K562 (cell line): ENCODE measurements around the gene VSIG10L.

Source experiments
- BRF2 ChIP-seq: IDR thresholded peaks from 3 replicates; pipeline ENCODE4 v1.6.1; 2011; ENCODE audit warnings: borderline replicate concordance, mild to moderate bottlenecking; ENCODE audit not compliant: insufficient read length, insufficient read depth
- E2F4 ChIP-seq: sonication (generic); formaldehyde crosslinking; IDR thresholded peaks from 2 replicates; pipeline ENCODE4 v1.8.0; 2022; ENCODE audit warnings: mild to moderate bottlenecking, low read depth, missing genetic modification reagents
- HDAC2 ChIP-seq: fragments of 450-650 bp; IDR thresholded peaks from 2 replicates; pipeline ENCODE4 v1.6.1; 2016; ENCODE audit warnings: mild to moderate bottlenecking
- JUND ChIP-seq, 2 experiments: IDR thresholded peaks; 2 replicates in 1 of 2; 3 replicates in 1 of 2; pipeline ENCODE4 v1.6.1; 2011; ENCODE audit warnings: borderline replicate concordance in 2 of 2, low read depth in 2 of 2, low read length in 2 of 2, improper control_type of control experiment in 1 of 2, missing biosample characterization in 1 of 2, missing genetic modification characterization in 1 of 2, missing genetic modification reagents in 1 of 2
- NBN ChIP-seq: fragments of 450-650 bp; IDR thresholded peaks from 2 replicates; pipeline ENCODE4 v1.6.1; 2016; ENCODE audit warnings: low read depth, mild to moderate bottlenecking
- PCBP1 ChIP-seq: fragments of 200-400 bp; formaldehyde crosslinking; IDR thresholded peaks from 2 replicates; pipeline ENCODE4 v1.6.1; 2018; ENCODE audit warnings: mild to moderate bottlenecking, low read depth, low read length; ENCODE audit not compliant: poor library complexity, severe bottlenecking
- RERE ChIP-seq: sonication (generic); formaldehyde crosslinking; IDR thresholded peaks from 2 replicates; pipeline ENCODE4 v1.8.0; 2023; ENCODE audit warnings: missing genetic modification reagents, mild to moderate bottlenecking, borderline replicate concordance
- TBP ChIP-seq: optimal IDR thresholded peaks from 2 replicates; pipeline ENCODE3; 2011; ENCODE audit warnings: low read depth, low read length, improper control_type of control experiment
- USF1 ChIP-seq: sonication (generic); formaldehyde crosslinking; IDR thresholded peaks from 2 replicates; pipeline ENCODE4 v1.9.0; 2022; ENCODE audit warnings: mild to moderate bottlenecking, missing genetic modification reagents
- ZNF23 ChIP-seq: fragments of 250-450 bp; sonication (Bioruptor Pico); IDR thresholded peaks from 2 replicates; pipeline ENCODE4 v1.4.0; 2020; ENCODE audit warnings: mild to moderate bottlenecking
- ZNF639 ChIP-seq, 2 experiments: fragments of 200-800 bp in 1 of 2; sonication (Bioruptor generic) in 1 of 2; sonication (generic) in 1 of 2; formaldehyde crosslinking in 1 of 2; IDR thresholded peaks in 1 of 2; conservative IDR thresholded peaks in 1 of 2; 2 replicates each; pipeline versions ENCODE4 v1.5.0 to v1.6.1; 2016 to 2020; ENCODE audit warnings: missing compliant biosample characterization in 1 of 2, missing genetic modification characterization in 1 of 2, missing genetic modification reagents in 1 of 2

- TF ChIP-seq TBP (no peak), USF1 (no peak), BRF2 (no peak), HDAC2 (no peak), ZNF23 (no peak), ZNF639 (CRISPR knock-in tag; conservative IDR thresholded peaks at IDR 0.05 in 1 of 2, IDR thresholded peaks at IDR 0.05 in 1 of 2) (no peak), JUND (IDR thresholded peaks at IDR 0.05; ENCODE audit: borderline replicate concordance, low read depth, low read length) (no peak), JUND (tag; IDR thresholded peaks at IDR 0.05; ENCODE audit: borderline replicate concordance, low read depth, low read length) (no peak), E2F4 (CRISPR knock-in tag) (no peak), NBN (no peak), RERE (no peak), PCBP1 (no peak)
Measured at GRCh38 chr19:51351266-51351990, 9.5 kb upstream of the VSIG10L start.
